RWPE1 (cell line): Measurements from ENCODE around the gene TRPV6.

Source experiments
- CTCF ChIA-PET: fragments of 350-600 bp; sonication (Branson Sonifier 250); formaldehyde crosslinking; extraction: SDS; loops from one replicate; lab custom pipeline; 2021; lab: Yijun Ruan, JAX
- POLR2A ChIA-PET: fragments of 400-600 bp; formaldehyde crosslinking; extraction: SDS; loops from one replicate; lab custom pipeline; 2020; ENCODE audit warnings: antibody characterized with exemption; ENCODE audit not compliant: low non-redundant PET; lab: Yijun Ruan, JAX
- DNase-seq: peaks from one replicate; pipeline ENCODE4 v3.0.0; 2012; ENCODE audit warnings: low spot score
- H3K27ac ChIP-seq: fragments of 450-650 bp; 2 replicates; pipeline ENCODE4 v1.5.1; 2017
- TF ChIP-seq, protein P1 (sequence below): fragments of 450-650 bp; conservative IDR thresholded peaks from 2 replicates; pipeline ENCODE4 v1.5.1; 2017; ENCODE audit warnings: low read depth, mild to moderate bottlenecking

The TRPV6 gene

DNA sequence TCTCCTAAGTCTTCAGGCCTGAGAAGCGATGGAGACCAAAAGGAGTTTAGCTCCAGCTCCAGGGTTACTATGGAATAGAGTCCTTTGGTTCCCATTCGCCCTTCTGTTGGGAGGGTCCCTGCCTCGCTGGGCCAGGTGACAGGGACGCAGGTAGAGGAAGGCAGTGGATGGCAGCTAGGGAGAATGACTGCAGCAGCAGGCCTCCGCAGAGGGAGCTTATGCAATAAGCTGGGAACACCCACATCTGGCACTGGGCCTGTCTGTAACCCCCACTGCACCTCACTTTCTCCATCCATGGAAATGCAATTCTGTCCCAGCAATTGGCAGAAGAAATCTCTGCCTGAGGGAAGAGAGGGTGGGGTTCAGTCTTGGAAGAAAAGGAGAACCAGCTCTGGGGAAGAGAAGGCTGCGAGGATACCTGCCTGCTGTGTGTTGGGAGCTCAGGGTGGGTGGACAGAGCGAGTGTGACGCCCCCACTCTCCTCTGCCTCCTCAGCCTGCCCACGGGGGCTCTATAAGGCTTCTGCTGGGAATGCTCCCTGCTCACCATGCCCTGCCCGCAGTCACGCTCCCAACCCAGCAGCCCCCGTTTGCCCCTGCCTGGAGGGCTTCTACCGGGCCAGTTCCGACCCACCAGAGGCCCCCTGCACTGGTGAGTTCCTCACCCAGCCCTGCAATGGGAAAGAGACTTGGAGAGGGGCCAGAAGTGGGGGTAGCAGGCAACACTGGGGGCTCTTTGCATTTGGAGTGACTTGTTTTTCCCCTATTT lies 20.4 kb downstream of the TRPV6 start:
- peak overlapping the region; percentile 73 for H3K27ac ChIP-seq
- no peak for DNase-seq
- ChIA-PET POLR2A (no interaction called here), CTCF (interaction anchor here (0.6 to 1.9 kb wide), 3 partner anchors 10 to 405 kb away, joined by 3 to 13 read pairs (median 5); partner anchors contain the start of gene EPHB6)
- TF ChIP-seq, protein P1, sequence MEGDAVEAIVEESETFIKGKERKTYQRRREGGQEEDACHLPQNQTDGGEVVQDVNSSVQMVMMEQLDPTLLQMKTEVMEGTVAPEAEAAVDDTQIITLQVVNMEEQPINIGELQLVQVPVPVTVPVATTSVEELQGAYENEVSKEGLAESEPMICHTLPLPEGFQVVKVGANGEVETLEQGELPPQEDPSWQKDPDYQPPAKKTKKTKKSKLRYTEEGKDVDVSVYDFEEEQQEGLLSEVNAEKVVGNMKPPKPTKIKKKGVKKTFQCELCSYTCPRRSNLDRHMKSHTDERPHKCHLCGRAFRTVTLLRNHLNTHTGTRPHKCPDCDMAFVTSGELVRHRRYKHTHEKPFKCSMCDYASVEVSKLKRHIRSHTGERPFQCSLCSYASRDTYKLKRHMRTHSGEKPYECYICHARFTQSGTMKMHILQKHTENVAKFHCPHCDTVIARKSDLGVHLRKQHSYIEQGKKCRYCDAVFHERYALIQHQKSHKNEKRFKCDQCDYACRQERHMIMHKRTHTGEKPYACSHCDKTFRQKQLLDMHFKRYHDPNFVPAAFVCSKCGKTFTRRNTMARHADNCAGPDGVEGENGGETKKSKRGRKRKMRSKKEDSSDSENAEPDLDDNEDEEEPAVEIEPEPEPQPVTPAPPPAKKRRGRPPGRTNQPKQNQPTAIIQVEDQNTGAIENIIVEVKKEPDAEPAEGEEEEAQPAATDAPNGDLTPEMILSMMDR, result no peak

DNA sequence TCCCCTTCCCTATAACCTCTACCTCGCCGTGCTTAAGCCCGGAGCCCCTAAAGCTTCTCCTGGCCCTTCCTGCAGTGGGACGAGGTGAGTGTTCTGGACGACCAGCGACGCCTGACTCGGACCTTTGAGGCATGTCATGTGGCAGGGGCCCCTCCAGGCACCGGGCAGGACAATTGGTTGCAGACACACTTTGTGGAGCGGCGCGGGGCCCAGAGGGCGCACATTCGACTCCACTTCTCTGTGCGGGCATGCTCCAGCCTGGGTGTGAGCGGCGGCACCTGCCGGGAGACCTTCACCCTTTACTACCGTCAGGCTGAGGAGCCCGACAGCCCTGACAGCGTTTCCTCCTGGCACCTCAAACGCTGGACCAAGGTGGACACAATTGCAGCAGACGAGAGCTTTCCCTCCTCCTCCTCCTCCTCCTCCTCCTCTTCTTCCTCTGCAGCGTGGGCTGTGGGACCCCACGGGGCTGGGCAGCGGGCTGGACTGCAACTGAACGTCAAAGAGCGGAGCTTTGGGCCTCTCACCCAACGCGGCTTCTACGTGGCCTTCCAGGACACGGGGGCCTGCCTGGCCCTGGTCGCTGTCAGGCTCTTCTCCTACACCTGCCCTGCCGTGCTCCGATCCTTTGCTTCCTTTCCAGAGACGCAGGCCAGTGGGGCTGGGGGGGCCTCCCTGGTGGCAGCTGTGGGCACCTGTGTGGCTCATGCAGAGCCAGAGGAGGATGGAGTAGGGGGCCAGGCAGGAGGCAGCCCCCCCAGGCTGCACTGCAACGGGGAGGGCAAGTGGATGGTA lies 21.5 kb downstream of the TRPV6 start:
- ChIA-PET CTCF (interaction anchor here (1.9 kb wide), 1 partner anchor 9 kb away, joined by 13 read pairs; the partner anchor contains the start of gene EPHB6), POLR2A (no interaction called here)
- peak overlapping the region; percentile 73 for H3K27ac ChIP-seq
- TF ChIP-seq, protein P1, result no peak
- DNase-seq, result no peak

DNA sequence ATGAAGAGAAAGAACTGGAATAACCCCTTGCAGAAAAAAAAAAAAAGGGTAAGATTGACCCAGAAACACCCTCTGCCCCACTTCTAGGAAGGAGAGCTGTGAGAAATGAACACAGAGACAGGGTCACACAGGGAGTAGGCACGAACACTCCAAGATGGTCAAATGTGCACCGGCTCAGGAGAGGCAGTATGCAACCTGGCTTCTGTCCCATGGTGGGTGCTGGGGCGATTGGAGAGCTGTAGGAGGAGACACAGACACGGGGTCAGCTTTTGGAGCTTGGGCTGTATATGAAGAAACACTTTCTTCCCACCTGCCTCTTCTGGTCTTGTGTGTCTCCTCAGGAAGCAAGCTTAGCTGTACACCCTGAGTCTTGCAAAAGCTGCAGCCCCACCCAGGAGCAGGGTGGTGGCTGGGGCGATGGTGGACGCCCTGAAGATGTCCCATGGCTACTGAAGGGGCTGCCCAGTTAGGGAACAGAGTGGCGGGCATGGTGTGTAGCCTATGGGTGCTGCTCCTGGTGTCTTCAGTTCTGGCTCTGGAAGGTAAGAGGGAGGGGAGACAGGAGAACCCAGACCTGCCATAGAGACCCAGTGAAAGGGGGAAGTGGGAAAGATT lies 22.7 kb downstream of the TRPV6 start:
- ChIA-PET CTCF (no interaction called here), POLR2A (no interaction called here)
- TF ChIP-seq, protein P1, result no peak
- no peak for DNase-seq
- peak overlapping the region; percentile 73; the same call in 1 of the 2 replicates for H3K27ac ChIP-seq

DNA sequence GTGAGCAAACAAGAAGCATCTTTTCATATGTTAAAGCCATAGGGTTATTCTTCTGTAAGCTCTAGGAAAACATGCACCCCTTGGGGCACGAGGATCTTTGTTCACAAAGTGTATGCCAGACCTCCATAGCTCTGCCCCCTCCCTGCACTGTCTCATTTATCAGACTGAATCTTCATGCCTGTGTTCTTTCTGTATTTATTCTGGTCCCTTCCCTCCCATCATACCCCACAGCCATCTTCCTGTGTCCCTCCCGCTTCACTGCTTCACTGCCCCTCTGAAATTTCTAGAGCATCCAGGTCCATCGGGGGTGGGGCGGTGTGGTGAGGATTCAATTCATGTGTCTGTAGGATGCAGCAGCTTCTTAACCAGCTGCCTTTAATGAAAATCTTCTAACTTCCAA lies 23.2 kb downstream of the TRPV6 start:
- no peak for DNase-seq
- ChIA-PET CTCF (no interaction called here), POLR2A (no interaction called here)
- H3K27ac ChIP-seq, result peak overlapping the region; percentile 73; the same call in 1 of the 2 replicates
- TF ChIP-seq, protein P1, result no peak

DNA sequence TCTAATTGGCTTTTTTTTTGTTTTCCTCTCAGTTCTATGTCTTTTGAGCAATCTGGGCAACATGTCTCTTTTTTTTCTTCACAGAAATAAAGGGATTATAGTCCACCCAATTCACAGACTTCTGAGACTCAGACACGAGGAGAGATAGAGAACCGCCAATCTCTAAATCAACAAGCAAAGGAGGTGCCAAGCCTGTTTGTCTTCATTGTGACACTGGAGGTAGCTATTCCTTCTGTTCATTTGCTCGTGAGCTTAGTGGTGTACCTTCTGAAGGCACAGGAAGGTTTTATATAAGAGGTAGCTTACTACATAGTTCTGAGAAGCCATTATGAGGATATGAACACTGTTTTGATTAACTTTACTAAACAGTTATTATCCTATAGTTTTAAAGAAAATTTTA lies 24.6 kb downstream of the TRPV6 start:
- ChIA-PET POLR2A (no interaction called here), CTCF (no interaction called here)
- no peak for DNase-seq
- H3K27ac ChIP-seq, result no peak overlapping the region
- TF ChIP-seq, protein P1, result no peak

DNA sequence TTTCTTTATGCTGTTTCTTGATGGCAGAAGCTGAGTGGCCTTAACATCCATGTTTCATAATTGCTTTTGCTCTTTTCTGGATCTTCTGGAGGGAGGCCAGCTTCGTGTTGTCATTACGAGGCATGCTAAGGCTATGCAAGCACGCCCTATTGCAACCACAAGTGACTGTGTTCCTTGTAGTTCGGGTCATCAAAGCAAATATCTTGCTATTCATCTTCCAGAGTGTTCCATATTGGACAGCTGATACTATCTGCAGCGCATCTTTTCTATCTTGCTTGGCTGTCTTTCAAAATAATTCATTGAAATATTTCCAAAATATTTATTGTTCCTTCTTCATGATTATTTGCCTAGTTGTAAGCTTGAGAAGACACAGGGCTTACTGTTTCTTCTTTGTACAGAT lies 25.7 kb downstream of the TRPV6 start:
- no peak overlapping the region for H3K27ac ChIP-seq
- TF ChIP-seq, protein P1, result no peak
- CTCF ChIA-PET, result no interaction called here
- no peak for DNase-seq
- POLR2A ChIA-PET, result no interaction called here
